Peyer's patch (tissue), 4 donors: ENCODE measurements around the gene TCAIM. TPM values are rescaled to one million over a fixed set of nuclear protein-coding genes. Genes with fewer than 3 reads are reported as not detected.
A peak's percentile ranks its signal among the peaks of the same experiment; 100 is the strongest.

Experiments
- DNase-seq, 3 donors: peaks; one replicate each; pipeline ENCODE4 v3.0.0-alpha.2; 2017 to 2019
- H3K27ac ChIP-seq, 4 donors: fragments of 200-600 bp; sonication (generic); one replicate each; pipeline ENCODE4 v1.5.1; 2016 to 2019
- H3K27me3 ChIP-seq, 2 donors: fragments of 200-600 bp; sonication (generic); one replicate each; pipeline ENCODE4 v1.5.1; 2019
- H3K36me3 ChIP-seq, 3 donors: fragments of 200-600 bp; sonication (generic); one replicate each; pipeline ENCODE4 v1.5.1; 2016 to 2019
- H3K4me1 ChIP-seq, 4 donors: fragments of 200-600 bp; sonication (generic); one replicate each; pipeline ENCODE4 v1.5.1; 2016 to 2019
- H3K4me3 ChIP-seq, 4 donors: fragments of 200-600 bp; sonication (generic); 1 replicate in 3 of 4; 2 replicates in 1 of 4; pipeline ENCODE4 v1.5.1; 2016 to 2019; ENCODE audit warnings: mild to moderate bottlenecking in 1 of 4
- H3K9me3 ChIP-seq, 4 donors: fragments of 200-600 bp; sonication (generic); one replicate each; pipeline ENCODE4 v1.5.1; 2016 to 2019; ENCODE audit warnings: mild to moderate bottlenecking in 1 of 4
- CTCF ChIP-seq, 6 experiments: fragments of 450-650 bp in 4 of 6; fragments of 200-600 bp in 2 of 6; sonication (generic) in 1 of 6; IDR thresholded peaks; one replicate each; pipeline ENCODE4 v1.5.1; 2017 to 2019; ENCODE audit warnings: antibody characterized with exemption in 6 of 6, mild to moderate bottlenecking in 3 of 6, moderate library complexity in 1 of 6
- POLR2A ChIP-seq, 2 donors: fragments of 450-650 bp; IDR thresholded peaks; one replicate each; pipeline ENCODE4 v1.5.1; 2017; ENCODE audit warnings: antibody characterized with exemption in 2 of 2, mild to moderate bottlenecking in 2 of 2, moderate library complexity in 2 of 2
- total RNA-seq, 4 donors: library from RNA; depleted of rRNA; stranded (reverse); fragments of >200 nt; gene quantifications; one replicate each; pipeline ENCODE4 v1.1.0, GENCODE V29; 2016

The TCAIM gene
- total RNA-seq, 4 donors from 2014 or later: 14.7 to 25.9 (median 17.8) TPM

GRCh38 chr3:44326515-44326914 is 12.1 kb upstream of the TCAIM start:
- DNase-seq: no peak
- TF ChIP-seq POLR2A (IDR thresholded peaks at IDR 0.05): no peak
- TF ChIP-seq CTCF (IDR thresholded peaks at IDR 0.05): no peak

GRCh38 chr3:44329946-44330345 is 8.6 kb upstream of the TCAIM start:
- DNase-seq: no peak
- no peak overlapping the region for H3K27ac ChIP-seq
- H3K36me3 ChIP-seq: no peaks in the 10 kb centered on the region
- no peaks in the 10 kb centered on the region for H3K9me3 ChIP-seq
- no peaks in the 10 kb centered on the region for H3K4me1 ChIP-seq
- H3K4me3 ChIP-seq: no peak overlapping the region
- TF ChIP-seq CTCF (IDR thresholded peaks at IDR 0.05) (no peak), POLR2A (IDR thresholded peaks at IDR 0.05) (no peak)
- no peaks in the 10 kb centered on the region for H3K27me3 ChIP-seq

More at GRCh38 chr3:44326515-44326914, 12.1 kb upstream of the TCAIM start:
- Histone ChIP-seq H3K9me3 (no peaks in the 10 kb centered on the region), H3K4me3 (no peak overlapping the region), H3K27ac (no peak overlapping the region), H3K27me3 (no peaks in the 10 kb centered on the region), H3K36me3 (no peaks in the 10 kb centered on the region), H3K4me1 (no peaks in the 10 kb centered on the region)

GRCh38 chr3:44330444-44330843 is 8.1 kb upstream of the TCAIM start:
- H3K27me3 ChIP-seq: no peaks in the 10 kb centered on the region
- TF ChIP-seq CTCF (IDR thresholded peaks at IDR 0.05) (no peak), POLR2A (IDR thresholded peaks at IDR 0.05) (no peak)
- no peak overlapping the region for H3K27ac ChIP-seq
- no peaks in the 10 kb centered on the region for H3K9me3 ChIP-seq
- no peak overlapping the region for H3K4me3 ChIP-seq
- no peaks in the 10 kb centered on the region for H3K36me3 ChIP-seq
- DNase-seq: no peak
- no peaks in the 10 kb centered on the region for H3K4me1 ChIP-seq

GRCh38 chr3:44334326-44334725 is 4.2 kb upstream of the TCAIM start:
- Histone ChIP-seq H3K36me3 (no peaks in the 10 kb centered on the region), H3K27me3 (no peaks in the 10 kb centered on the region), H3K4me3 (no peak overlapping the region), H3K27ac (no peak overlapping the region), H3K4me1 (peaks cover 0 to 5% (median 0%) of the 10 kb centered on the region in 4 donors), H3K9me3 (no peaks in the 10 kb centered on the region)
- no peak for TF ChIP-seq POLR2A (IDR thresholded peaks at IDR 0.05)
- no peak for TF ChIP-seq CTCF (IDR thresholded peaks at IDR 0.05)
- no peak for DNase-seq

GRCh38 chr3:44337248-44337785 is 1.2 kb upstream of the TCAIM start:
- no peaks in the 10 kb centered on the region for H3K36me3 ChIP-seq
- no peak for DNase-seq
- peaks cover 0 to 17% (median 0%) of the 10 kb centered on the region in 4 donors for H3K4me1 ChIP-seq
- no peaks in the 10 kb centered on the region for H3K27me3 ChIP-seq
- peak overlapping the region; percentile 91 to 100 (median 93) for H3K27ac ChIP-seq
- peak in 2 of 6 experiments; percentile 1 to 12 for TF ChIP-seq CTCF (IDR thresholded peaks at IDR 0.05)
- no peak for TF ChIP-seq POLR2A (IDR thresholded peaks at IDR 0.05)
- peak overlapping the region in 3 of 4 donors; percentile 59 to 74 (median 68) for H3K4me3 ChIP-seq
- no peaks in the 10 kb centered on the region for H3K9me3 ChIP-seq

GRCh38 chr3:44338828-44339127 is 212 bp downstream of the TCAIM start:
- no peaks in the 10 kb centered on the region for H3K36me3 ChIP-seq
- no peaks in the 10 kb centered on the region for H3K9me3 ChIP-seq
- H3K27me3 ChIP-seq: no peaks in the 10 kb centered on the region
- H3K27ac ChIP-seq: peak overlapping the region; percentile 91 to 100 (median 93)
- peak overlapping the region; percentile 58 to 74 (median 64) for H3K4me3 ChIP-seq
- TF ChIP-seq CTCF (IDR thresholded peaks at IDR 0.05) (no peak), POLR2A (IDR thresholded peaks at IDR 0.05) (no peak)
- H3K4me1 ChIP-seq: peaks cover 0 to 17% (median 0%) of the 10 kb centered on the region in 4 donors
- DNase-seq: no peak
